ENCODE measurements around the gene MAN1A2.
"Not testable (repeated sequence)": the region's sequence is repeated elsewhere in the genome, so short reads cannot be mapped to it uniquely, and the experiment has no call there.

MAN1A2 gene

DNA sequence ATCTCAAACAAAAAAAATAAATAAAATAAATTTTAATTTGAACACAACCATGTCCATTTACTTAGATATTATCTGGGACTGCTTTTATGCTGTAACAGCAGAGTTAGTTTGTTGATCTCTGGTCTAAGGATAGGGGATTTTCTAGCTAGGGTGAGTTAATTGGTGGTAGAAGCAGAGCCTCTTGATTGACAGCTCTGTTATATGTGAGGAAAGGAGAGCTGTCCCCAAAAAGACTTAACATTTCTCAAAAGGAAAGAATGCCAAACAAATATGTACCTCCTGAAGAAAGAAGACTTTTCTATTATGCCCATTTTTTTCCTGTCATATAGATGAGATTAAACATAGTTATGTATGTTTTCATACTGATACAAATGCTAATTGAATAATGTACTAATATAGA lies 37.8 kb downstream of the MAN1A2 start:
- DNase-seq, result no peak

DNA sequence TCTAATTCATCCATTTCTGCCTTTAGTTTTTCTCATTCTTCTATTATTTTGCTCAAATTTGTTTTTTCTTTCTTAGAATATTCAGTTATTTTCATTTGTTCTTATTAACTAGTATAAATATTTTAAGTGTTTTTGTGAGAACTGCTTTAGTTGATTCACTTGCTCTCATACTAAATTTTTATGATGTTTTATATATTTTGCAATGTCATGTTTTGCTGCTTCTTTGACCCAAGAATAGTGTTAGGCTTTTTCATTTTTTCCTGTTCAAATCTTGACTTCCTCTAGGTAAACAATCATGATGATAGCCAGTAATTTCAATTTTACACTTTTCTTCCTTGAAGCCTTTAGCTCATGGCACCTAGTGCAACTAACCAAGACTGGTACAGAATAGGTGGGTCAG lies 45.2 kb downstream of the MAN1A2 start:
- no peak for DNase-seq

DNA sequence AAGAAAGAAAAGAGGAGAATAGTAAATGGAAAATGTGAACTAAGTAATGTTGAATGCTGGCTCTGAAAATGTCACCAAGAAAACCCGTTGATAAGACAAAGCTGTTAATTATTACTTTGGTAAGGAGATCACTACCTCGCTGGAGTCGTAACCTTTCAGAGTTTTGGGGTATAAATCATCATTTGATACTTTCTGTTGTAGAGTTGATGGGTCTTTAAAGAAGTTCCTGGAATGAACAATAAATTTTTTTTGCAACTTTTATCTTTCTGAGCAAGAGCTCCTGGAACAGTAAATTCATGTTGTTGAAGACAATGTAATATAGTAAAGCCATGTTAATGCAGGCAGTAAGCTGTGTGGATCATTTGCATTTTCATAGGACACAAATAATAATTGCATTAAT lies 46.2 kb downstream of the MAN1A2 start:
- no peak for DNase-seq

DNA sequence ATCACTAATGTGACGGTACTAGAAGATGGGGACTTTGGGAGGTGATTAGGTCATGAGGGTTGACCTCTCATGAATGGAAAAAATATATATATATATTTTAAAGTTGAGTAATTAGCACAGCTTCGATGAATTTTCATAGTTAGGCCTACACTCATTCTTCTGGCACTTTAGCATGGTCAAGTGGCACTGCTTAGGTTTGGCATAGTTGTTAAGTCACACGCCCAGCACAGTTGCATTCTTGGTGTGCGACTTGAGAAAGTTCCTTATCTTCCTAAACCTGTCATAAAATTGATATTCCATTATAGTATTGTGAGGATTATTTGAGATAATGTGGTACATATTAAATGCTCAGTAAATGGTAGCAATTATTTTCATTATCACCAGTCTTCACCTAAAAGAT lies 47.7 kb downstream of the MAN1A2 start:
- no peak for DNase-seq

DNA sequence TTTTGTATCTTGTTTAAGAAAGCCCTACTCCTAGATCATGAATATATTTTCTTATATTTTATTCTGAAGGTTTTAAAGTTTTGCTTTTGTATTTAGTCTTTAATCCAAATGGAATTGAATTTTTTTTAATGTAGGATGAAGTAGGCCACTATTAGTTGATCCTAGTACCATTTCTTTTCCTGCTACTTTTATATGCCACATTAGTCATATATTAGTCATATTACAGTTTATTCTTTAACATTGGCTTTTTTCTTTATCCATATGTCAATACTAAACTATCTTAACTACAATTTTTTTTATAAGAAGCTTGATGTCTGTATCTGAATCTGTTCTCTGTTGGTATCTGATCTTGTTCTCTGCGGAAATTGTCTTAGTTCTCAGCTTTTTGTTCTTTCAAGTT lies 48.8 kb downstream of the MAN1A2 start:
- no peak for DNase-seq

DNA sequence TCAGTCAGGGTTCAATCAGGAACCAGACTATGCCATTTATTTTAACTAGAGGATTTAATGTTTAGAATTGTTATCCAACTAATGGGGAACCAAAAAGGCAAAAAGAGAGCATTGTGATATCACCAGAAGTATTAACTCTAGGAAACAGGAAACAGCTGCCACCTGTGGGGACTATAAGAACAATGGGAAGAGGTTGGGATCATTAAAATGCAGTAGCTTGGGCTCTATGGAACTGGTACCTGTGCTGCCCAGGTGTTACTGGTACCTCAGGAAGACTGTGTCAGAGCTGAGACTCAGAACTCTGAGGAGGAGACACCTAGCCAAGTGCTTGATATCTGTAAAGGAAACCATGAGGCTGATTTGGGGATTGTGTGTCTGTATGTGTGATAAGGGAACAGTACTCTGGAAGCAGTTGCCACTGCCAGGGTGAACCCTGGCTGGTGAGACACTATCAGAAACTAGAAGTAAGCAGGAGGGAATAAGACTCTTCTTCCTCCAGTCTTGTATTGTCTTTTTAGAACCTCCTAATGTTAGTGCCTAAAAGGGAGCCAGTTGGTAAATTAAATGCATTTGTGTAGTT lies 49.4 kb downstream of the MAN1A2 start:
- DNase-seq, result no peak

DNA sequence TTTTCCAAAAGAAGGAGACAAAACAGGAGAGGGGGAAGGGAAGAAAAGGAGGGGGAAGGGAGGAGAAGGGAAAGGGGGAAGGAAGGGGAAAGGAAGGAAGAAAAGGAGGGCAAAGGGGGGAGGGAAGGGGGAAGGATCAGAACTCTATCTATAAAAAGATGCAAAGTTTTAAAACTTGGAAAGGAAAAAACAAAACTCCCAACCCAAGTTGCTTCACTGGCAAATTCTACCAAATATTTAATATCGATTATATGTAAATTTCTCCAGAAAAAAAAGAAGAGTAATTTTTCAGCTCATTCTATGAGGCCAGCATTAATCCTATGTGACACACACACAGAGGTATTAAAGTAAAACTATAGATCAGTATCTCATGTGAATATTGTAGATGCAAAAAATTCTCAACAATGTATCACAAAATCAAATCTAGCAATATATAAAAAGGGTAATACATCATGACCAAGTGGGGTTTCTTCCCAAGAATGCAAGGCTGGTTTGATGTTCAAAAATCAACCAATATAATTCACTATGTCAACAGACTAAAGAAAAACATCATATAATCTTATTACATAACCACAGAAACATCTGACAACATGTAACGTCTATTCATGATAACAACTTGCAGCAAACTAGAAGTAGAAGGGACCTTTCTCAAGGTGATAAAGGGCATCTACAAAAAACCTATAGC lies 57.9 kb downstream of the MAN1A2 start:
- DNase-seq, result no peak

DNA sequence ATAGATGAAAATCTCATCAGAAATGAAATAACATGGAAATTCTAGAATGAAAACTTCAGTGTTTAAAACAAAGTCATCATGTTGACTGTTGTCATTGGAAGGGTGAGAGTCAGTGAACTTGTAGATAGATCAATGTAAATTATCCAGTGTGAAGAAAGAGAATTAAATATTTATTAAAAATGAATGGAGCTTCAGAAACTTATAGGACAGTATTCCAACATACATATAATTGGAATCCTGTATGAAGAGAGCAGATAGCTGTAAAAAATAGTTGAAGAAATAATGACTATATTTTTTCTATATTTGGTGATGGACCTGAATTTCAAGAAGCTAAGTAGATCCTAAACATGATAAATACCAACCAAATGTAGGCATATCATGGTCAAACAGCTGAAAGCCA lies 60.0 kb downstream of the MAN1A2 start:
- DNase-seq, result no peak

DNA sequence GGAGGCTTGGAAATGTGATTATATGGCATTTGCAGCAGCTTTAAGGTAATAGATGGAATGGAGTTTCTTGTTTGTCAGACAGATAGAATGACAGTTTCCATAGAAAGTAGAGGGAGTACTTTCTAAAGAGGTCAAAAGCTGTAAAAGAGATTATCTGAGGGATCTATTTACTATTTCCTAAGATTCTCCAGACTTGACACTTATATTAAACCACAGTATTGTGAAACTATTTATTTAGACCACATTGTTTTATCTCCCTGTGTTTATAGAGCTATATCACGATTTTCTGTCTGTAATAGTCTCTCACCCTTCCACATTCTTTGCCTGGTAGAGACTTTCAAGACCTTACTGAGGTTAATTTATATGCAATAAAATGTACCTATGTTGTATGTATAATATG lies 66.7 kb downstream of the MAN1A2 start:
- DNase-seq, result no peak

DNA sequence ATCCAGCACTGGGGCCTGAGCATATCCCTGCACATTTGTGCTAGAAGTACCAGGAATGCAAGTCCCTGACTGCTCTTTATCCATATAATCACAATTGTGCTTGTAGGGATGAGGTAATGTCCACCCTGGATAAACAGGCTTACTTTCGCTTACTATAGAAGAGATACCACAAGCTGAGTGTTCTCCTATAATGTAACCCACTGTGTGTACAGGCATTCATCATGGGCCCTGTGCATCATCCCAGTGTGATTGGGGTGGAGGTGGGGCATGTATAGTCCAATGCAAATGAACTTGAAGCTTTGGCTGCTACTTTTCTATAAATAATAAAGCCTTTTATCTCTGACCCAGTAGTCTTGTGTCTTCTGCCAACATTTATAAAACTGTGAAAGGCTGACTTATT lies 69.3 kb downstream of the MAN1A2 start:
- DNase-seq, result no peak

DNA sequence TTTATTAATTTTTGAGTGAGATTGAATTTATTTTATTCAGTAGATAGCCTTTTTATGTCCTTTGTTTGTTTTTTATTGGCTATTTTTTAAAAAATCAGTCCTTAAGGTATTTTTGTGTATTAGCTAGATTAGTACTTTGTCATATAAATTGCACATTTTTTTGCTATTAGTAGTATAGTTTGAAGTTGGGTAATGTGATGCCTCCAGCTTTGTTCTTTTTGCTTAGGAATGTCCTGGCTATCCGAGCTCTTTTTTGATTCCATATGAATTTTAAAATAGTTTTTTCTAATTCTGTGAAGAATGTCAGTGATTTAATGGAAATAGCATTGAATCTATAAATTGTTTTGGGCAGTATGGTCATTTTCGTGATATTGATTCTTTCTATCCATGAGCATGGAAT lies 80.4 kb downstream of the MAN1A2 start:
- no peak for DNase-seq

DNA sequence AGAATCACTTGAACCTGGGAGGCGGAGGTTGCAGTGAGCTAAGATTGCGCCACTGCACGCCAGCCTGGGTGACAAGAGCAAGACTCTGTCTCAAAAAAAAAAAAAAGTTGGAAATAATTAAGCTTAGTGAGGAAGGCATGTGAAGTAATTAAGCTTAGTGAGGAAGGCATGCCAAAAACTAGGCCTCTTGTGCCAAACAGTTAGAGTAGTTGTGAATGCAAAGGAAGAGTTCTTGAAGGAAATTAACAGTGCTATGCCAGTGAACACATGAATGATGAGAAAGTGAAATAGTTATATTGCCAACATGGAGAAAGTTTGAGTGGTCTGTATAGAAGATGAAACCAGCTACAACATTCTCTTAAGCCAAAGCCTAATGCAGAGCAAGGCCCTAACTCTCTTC lies 85.0 kb downstream of the MAN1A2 start:
- DNase-seq, result no peak

DNA sequence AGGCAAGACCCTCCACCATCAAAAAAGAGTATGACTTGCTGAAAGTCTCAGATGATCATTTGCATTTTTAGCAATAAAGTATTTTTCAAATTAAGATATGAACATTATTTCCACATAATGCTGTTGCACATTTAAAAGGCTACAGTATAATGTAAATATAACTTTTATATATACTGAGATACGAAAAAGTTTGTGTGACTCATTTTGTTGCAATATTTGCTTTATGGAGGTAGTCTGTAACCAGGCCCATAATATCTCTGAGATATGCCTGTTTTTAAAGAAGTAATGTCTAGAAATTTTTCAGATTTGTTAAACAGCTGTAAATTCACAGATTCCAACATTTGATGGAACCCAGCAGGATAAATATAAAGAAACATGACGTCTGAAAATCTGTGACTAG lies 86.7 kb downstream of the MAN1A2 start:
- no peak for DNase-seq

DNA sequence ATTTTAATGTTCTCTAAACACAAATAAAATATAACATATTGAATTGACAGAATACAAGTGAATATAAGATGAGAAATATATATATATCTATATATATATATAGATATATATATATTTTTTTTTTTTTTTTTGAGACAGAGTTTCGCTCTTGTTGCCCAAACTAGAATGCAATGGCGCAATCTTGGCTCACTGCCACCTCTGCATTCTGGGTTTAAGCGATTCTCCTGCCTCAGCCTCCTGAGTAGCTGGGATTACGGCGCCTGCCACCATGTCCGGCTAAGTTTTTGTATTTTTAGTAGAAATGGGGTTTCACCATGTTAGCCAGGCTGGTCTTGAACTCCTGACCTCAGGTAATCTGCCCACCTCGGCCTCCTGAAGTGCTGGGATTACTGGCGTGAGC lies 91.2 kb downstream of the MAN1A2 start:
- DNase-seq, result not testable (repeated sequence)

DNA sequence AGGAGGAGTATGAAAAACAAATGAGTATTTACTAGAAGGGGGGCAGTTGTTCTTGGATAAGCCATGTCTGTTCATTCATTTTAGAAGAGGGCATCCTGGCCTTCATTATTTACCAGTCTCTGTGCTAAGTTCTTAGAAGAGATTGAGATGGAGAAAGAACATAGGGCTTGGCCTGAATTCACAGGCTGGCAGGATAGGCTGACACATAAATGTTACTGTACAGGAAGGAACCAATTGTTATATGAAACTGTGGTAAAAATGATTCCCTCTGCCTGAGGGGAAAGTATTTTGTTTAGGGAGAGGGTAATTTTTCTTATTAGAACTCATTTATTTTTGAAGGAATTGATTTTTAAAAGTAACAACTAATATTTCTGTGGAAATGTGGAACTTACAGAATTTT lies 99.5 kb downstream of the MAN1A2 start:
- no peak for DNase-seq

DNA sequence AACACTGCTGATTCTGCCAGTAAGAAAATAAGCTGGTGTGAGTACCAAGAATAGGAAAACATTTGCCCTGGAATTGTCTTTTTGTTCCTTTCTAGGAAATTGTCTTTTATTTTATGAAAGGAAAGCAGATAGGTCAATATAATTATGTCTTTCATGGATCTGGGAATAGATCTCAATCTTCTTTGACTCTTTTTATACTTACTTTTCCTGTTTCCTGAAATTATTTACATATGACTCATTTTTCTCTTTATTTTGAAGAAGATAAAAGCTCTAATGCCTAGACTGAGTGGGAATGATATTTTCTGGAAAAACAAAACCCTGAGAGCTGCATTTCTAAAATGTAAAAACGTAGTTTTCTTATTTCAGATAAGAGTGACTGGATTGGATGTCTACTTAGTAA lies 100.1 kb downstream of the MAN1A2 start:
- no peak for DNase-seq

DNA sequence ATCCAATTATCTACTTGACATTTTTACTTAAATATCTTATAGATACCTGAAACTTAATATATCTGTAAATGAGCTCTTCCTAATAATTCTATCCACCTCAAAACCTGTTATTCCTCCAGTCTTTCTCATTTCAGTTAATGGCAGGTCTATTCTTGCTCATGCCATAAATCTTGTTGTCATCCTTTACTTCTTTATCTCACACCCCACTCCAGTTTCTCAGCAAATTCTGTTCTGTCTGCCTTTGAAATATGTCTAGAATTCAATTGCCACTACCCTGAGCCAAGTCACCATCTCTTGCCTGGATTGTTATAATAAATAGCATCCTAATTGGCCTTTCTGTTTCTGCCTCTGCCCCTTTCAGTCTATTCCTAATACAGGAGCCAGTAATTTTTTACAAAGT lies 105.8 kb downstream of the MAN1A2 start:
- DNase-seq, result no peak

DNA sequence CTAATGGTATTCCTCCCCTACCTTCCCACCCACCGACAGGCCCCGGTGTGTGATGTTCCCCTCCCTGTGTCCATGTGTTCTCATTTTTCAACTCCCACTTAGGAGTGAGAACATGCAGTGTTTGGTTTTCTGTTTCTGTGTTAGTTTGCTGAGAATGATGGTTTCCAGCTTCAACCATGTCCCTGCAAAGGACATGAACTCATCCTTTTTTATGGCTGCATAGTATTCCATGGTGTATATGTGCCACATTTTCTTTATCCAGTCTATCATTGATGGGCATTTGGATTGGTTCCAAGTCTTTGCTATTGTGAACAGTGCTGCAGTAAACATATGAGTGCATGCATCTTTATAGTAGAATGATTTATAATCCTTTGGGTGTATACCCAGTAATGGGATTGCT lies 108.2 kb downstream of the MAN1A2 start:
- DNase-seq, result not testable (repeated sequence)

DNA sequence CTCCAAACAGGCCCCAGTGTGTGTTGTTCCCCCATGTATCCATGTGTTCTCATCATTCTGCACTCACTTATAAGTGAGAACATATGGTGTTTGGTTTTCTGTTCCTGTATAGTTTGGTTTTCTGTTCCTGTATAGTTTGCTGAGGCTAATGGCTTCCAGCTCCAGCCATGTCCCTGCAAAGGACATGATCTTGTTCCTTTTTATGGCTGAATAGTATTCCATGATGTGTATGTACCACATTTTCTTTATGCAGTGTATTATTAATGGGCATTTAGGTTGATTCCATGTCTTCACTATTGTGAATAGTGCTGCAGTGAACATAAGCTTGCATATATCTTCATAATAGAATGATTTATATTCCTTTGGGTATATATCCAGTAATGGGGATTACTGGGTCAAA lies 111.8 kb downstream of the MAN1A2 start:
- DNase-seq, result no peak

DNA sequence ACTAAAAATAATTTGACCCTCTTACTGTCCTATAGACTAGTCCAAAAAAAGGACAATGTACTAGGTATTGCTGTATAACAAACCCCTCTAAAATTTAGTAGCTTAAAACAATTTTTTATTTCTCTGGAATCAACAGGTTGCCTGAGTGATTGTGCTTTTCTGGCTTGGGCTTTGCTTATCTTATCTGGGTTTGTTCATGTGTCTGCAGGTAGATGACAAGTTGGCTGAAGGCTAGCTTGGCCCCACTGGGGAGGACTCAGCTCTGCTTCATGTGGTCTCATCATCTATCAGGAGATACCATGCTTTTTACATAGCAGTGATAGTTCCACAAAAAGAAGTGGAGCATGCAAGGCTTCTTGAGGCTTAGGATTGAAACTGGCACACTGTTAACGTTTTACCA lies 114.2 kb downstream of the MAN1A2 start:
- DNase-seq, result no peak

DNA sequence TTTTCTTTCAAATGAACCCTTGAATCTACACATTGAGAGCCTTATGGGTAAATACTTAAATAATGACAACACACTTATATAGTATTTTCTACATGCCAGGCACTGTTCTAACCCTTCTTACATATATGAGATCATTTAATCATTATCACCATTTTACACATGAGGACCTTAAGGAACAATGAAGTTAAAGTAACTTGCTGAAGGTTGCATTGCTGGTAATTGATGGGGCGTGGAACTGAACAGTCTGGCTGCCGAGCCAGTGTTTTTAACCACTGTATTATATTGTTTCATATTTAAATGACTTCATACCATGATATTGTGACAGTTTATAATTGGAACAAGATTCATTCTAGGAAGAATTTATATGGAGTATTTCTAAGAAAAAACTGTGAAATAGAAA lies 126.7 kb downstream of the MAN1A2 start:
- DNase-seq, result no peak

DNA sequence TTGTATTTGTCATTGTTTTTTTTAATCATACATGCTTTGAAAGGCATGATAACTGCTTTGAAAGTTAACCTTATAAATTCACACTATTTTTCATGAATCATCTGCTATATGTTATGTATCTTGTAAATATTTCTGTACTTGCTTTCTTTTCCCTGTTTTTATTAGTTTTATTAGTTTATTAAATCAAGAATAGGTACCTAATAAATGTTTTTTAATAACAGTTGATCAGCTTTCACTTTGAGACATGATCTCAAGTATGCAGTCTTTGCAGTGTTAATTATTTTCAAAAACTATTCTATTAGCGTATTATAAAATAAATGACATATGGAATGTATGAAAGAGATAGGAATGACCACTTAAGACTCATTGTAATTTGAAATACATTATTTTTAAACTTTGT lies 127.8 kb downstream of the MAN1A2 start:
- DNase-seq, result no peak

DNA sequence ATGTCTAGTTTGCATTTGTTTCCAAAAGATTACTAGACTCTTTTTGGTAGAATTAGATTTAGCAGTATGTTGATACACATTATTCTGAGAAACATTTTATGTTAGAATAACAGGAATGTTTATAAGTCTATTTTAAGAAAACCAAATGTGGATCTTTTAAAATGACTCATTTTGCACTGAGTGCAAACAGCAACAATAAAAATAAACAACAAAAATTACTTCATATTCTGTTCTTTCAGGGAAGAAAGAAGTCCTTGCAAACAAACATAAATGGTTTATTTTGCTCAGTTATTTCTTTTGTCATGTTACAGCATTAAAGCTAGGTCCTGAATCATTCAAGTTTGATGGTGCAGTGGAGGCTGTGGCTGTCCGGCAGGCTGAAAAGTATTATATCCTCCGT lies 131.8 kb downstream of the MAN1A2 start:
- DNase-seq, result no peak

DNA sequence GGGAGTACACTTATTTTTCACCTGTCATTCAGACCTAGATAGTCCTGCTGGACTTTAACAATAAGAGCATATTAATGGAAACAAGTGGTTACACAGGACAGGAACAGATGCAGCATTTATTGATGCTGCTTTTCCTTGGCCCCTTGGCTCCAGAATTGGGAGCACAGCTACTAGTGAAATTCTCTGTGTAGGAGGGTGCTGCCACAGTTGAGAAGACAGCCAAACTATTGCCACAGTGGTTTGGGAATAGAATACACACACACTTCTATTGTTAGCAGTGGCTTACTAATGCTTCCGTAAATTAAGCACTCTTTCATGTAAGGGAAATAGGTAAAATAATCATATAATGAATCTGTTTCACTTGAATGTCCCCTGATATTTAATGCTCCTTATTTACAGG lies 133.3 kb downstream of the MAN1A2 start:
- no peak for DNase-seq

DNA sequence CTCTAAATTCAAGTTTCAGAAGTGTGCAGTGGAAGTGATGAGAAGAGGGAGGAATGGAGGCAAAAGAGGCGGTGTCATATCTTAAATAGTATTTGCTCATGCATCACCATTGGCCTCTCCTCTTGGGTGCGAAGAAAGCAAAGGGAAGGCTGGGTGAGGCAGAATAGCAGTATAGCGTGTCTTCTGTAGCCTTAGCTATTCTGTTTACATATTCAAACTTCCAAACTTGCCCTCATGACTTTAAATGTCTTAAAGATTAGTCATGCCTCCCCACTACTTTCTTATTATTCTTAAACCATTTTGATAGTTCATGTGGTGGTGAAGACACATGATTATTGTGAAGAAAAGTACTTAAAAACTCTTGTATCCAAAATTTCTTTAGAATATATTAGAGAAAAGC lies 134.0 kb downstream of the MAN1A2 start:
- DNase-seq, result no peak
